HepG2 (cell line): Measurements from ENCODE around the gene MOK. TPM values are rescaled to one million over a fixed set of nuclear protein-coding genes. Genes with fewer than 3 reads are reported as not detected.

Source experiments
- AKAP8 ChIP-seq: sonication (generic); formaldehyde crosslinking; IDR thresholded peaks from 2 replicates; pipeline ENCODE4 v1.5.1; 2020; ENCODE audit warnings: mild to moderate bottlenecking, missing genetic modification reagents
- ASH2L ChIP-seq: fragments of 300-600, 200-600 bp; sonication (generic); IDR thresholded peaks from 2 replicates; pipeline ENCODE4 v1.7.0; 2017; ENCODE audit warnings: low read depth, mild to moderate bottlenecking, moderate library complexity, mixed read lengths, low read length; ENCODE audit not compliant: insufficient read length
- CCAR2 ChIP-seq: fragments of 200-400 bp; formaldehyde crosslinking; optimal IDR thresholded peaks from 2 replicates; pipeline ENCODE3; 2018; ENCODE audit warnings: low read depth, mild to moderate bottlenecking, low read length, moderate library complexity
- ETV5 ChIP-seq: IDR thresholded peaks from 2 replicates; pipeline ENCODE4 v1.6.1; 2018; ENCODE audit warnings: missing biosample characterization, missing genetic modification reagents, inconsistent platforms, borderline replicate concordance
- FOXC1 ChIP-seq: sonication (generic); formaldehyde crosslinking; IDR thresholded peaks from 2 replicates; pipeline ENCODE4 v1.8.0; 2022; ENCODE audit warnings: mild to moderate bottlenecking, missing genetic modification reagents, borderline replicate concordance
- FOXO1 ChIP-seq: sonication (generic); formaldehyde crosslinking; IDR thresholded peaks from 2 replicates; pipeline ENCODE4 v1.4.0; 2020; ENCODE audit warnings: missing genetic modification reagents
- FOXP1 ChIP-seq, 2 experiments: fragments of 450-650 bp in 1 of 2; IDR thresholded peaks; 2 replicates each; pipeline ENCODE4 v1.6.1; 2017 to 2018; ENCODE audit warnings: antibody characterized with exemption in 1 of 2
- IKZF5 ChIP-seq: IDR thresholded peaks from 2 replicates; pipeline ENCODE4 v1.6.1; 2018; ENCODE audit warnings: missing genetic modification reagents, mild to moderate bottlenecking, missing compliant biosample characterization
- IRF9 ChIP-seq: sonication (generic); formaldehyde crosslinking; IDR thresholded peaks from 2 replicates; pipeline ENCODE4 v1.8.0; 2022; ENCODE audit warnings: missing genetic modification reagents, mild to moderate bottlenecking, borderline replicate concordance
- NCOA2 ChIP-seq: sonication (generic); formaldehyde crosslinking; IDR thresholded peaks from 2 replicates; pipeline ENCODE4 v1.8.0; 2022; ENCODE audit warnings: inconsistent platforms
- NFE2L1 ChIP-seq: sonication (generic); formaldehyde crosslinking; IDR thresholded peaks from 2 replicates; pipeline ENCODE4 v1.4.0; 2020; ENCODE audit warnings: missing genetic modification reagents, mild to moderate bottlenecking, borderline replicate concordance
- NONO ChIP-seq, 2 experiments: fragments of 450-650 bp in 1 of 2; sonication (generic) in 1 of 2; formaldehyde crosslinking in 1 of 2; IDR thresholded peaks in 1 of 2; conservative IDR thresholded peaks in 1 of 2; 2 replicates each; pipeline versions ENCODE4 v1.6.1 to v1.8.0; 2017 to 2022; ENCODE audit warnings: mild to moderate bottlenecking in 1 of 2, missing genetic modification reagents in 1 of 2, moderate library complexity in 1 of 2
- PHB2 ChIP-seq: fragments of 450-650 bp; IDR thresholded peaks from 2 replicates; pipeline ENCODE4 v1.6.1; 2018; ENCODE audit not compliant: partially characterized antibody
- SNAPC2 ChIP-seq: sonication (generic); formaldehyde crosslinking; IDR thresholded peaks from 2 replicates; pipeline ENCODE4 v1.8.1; 2022; ENCODE audit warnings: mild to moderate bottlenecking, missing genetic modification reagents
- THAP11 ChIP-seq: IDR thresholded peaks from 2 replicates; pipeline ENCODE4 v1.6.1; 2016; ENCODE audit warnings: missing biosample characterization, missing genetic modification reagents
- ZFY ChIP-seq: sonication (generic); formaldehyde crosslinking; IDR thresholded peaks from 2 replicates; pipeline ENCODE4 v1.4.0; 2020; ENCODE audit warnings: missing genetic modification reagents
- ZNF121 ChIP-seq: sonication (generic); formaldehyde crosslinking; IDR thresholded peaks from 2 replicates; pipeline ENCODE4 v1.5.0; 2020; ENCODE audit warnings: mild to moderate bottlenecking, missing genetic modification reagents
- ZNF34 ChIP-seq: sonication (generic); formaldehyde crosslinking; IDR thresholded peaks from 2 replicates; pipeline ENCODE4 v1.4.0; 2020; ENCODE audit warnings: mild to moderate bottlenecking, missing genetic modification reagents, borderline replicate concordance
- ZNF354B ChIP-seq: sonication (generic); formaldehyde crosslinking; IDR thresholded peaks from 2 replicates; pipeline ENCODE4 v1.8.0; 2022; ENCODE audit warnings: mild to moderate bottlenecking, missing genetic modification reagents
- ZNF446 ChIP-seq: sonication (generic); formaldehyde crosslinking; IDR thresholded peaks from 2 replicates; pipeline ENCODE4 v1.5.0; 2020; ENCODE audit warnings: mild to moderate bottlenecking, missing genetic modification reagents
- ZNF496 ChIP-seq: sonication (generic); formaldehyde crosslinking; IDR thresholded peaks from 2 replicates; pipeline ENCODE4 v1.8.1; 2023; ENCODE audit warnings: mild to moderate bottlenecking, moderate library complexity, missing genetic modification reagents; ENCODE audit not compliant: insufficient replicate concordance
- ZNF639 ChIP-seq: conservative IDR thresholded peaks from 2 replicates; pipeline ENCODE4 v1.6.1; 2018; ENCODE audit warnings: missing genetic modification reagents
- ZNF776 ChIP-seq: sonication (generic); formaldehyde crosslinking; IDR thresholded peaks from 2 replicates; pipeline ENCODE4 v1.4.0; 2020; ENCODE audit warnings: mild to moderate bottlenecking, missing genetic modification reagents
- polyA plus RNA-seq, 8 experiments: library from polyadenylated mRNA; depleted of rRNA in 3 of 8; stranded (reverse) in 7 of 8; unstranded in 1 of 8; fragments of >200 nt; fragmentation: Illumina TruSeq in 4 of 8; extraction: Trizol in 4 of 8; gene quantifications; 2 replicates each; pipeline versions ENCODE4 v1.2.1 to v1.2.3, GENCODE V29; 2011 to 2016; ENCODE audit warnings: low read depth in 4 of 8, missing spikeins in 1 of 8, mixed read lengths in 1 of 8; ENCODE audit not compliant: insufficient read depth in 1 of 8
- total RNA-seq, 5 experiments: library from RNA; depleted of rRNA; stranded (reverse); fragments of >200 nt; fragmentation: Illumina TruSeq; extraction: Trizol; gene quantifications; 2 replicates each; pipeline ENCODE4 v1.2.3, GENCODE V29; 2016; ENCODE audit warnings: low read depth in 1 of 5
- TF ChIP-seq, protein P1 (sequence below): sonication (generic); formaldehyde crosslinking; IDR thresholded peaks from 2 replicates; pipeline ENCODE4 v1.4.0; 2020; ENCODE audit warnings: missing genetic modification reagents
- TF ChIP-seq, protein P2 (sequence below): sonication (generic); formaldehyde crosslinking; IDR thresholded peaks from 2 replicates; pipeline ENCODE4 v1.8.1; 2023; ENCODE audit warnings: missing genetic modification reagents, inconsistent platforms, borderline replicate concordance

The MOK gene
- total and polyA plus RNA-seq, 2 of the 13 experiments (the other 11 are each of a cell fraction or from before 2014, with no cell fraction given) = 15.3 to 16.9 TPM

GRCh38 chr14:102319351-102320032 lies 14.5 kb upstream of the MOK start, which contains the start of gene ZNF839 (continued):
- peak; percentile 29; the same call in 1 of the 2 replicates for TF ChIP-seq ZNF34
- 0 out of 2 replicates have a peak, but pooled peaks have one; percentile 52 for TF ChIP-seq IRF9
- no peak for TF ChIP-seq PHB2
- TF ChIP-seq ASH2L = peak; percentile 54
- TF ChIP-seq NCOA2 = no peak
- TF ChIP-seq ZNF776 (CRISPR knock-in tag) = no peak
- no peak for TF ChIP-seq CCAR2
- no peak for TF ChIP-seq ZNF496 (CRISPR knock-in tag)
- TF ChIP-seq, protein P1, sequence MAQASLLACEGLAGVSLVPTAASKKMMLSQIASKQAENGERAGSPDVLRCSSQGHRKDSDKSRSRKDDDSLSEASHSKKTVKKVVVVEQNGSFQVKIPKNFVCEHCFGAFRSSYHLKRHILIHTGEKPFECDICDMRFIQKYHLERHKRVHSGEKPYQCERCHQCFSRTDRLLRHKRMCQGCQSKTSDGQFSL (CRISPR knock-in tag) = peak; percentile 43; the same call in 1 of the 2 replicates
- peak; percentile 26; the same call in 1 of the 2 replicates for TF ChIP-seq IKZF5
- TF ChIP-seq FOXP1 (IDR thresholded peaks at IDR 0.05) = no peak
- TF ChIP-seq FOXP1 (CRISPR knock-in tag; IDR thresholded peaks at IDR 0.05) = no peak
- TF ChIP-seq ZNF446 = 0 out of 2 replicates have a peak, but pooled peaks have one; percentile 32
- no peak for TF ChIP-seq ZNF639 (CRISPR knock-in tag)
- 0 out of 2 replicates have a peak, but pooled peaks have one; percentile 23 for TF ChIP-seq ETV5 (CRISPR knock-in tag)
- TF ChIP-seq SNAPC2 (CRISPR knock-in tag) = no peak
- peak; percentile 55; the same call in 1 of the 2 replicates for TF ChIP-seq ZFY (CRISPR knock-in tag)
- peak; percentile 91 for TF ChIP-seq THAP11 (CRISPR knock-in tag)
- no peak for TF ChIP-seq NONO (IDR thresholded peaks at IDR 0.05)
- peak; percentile 35; the same call in 1 of the 2 replicates for TF ChIP-seq NONO (CRISPR knock-in tag; conservative IDR thresholded peaks at IDR 0.05)
- peak; percentile 25; the same call in 1 of the 2 replicates for TF ChIP-seq FOXO1 (CRISPR knock-in tag)
- no peak; the same call in 1 of the 2 replicates for TF ChIP-seq AKAP8 (CRISPR knock-in tag)
- TF ChIP-seq FOXC1 (CRISPR knock-in tag) = no peak
- no peak for TF ChIP-seq NFE2L1 (CRISPR knock-in tag)
- TF ChIP-seq, protein P2, sequence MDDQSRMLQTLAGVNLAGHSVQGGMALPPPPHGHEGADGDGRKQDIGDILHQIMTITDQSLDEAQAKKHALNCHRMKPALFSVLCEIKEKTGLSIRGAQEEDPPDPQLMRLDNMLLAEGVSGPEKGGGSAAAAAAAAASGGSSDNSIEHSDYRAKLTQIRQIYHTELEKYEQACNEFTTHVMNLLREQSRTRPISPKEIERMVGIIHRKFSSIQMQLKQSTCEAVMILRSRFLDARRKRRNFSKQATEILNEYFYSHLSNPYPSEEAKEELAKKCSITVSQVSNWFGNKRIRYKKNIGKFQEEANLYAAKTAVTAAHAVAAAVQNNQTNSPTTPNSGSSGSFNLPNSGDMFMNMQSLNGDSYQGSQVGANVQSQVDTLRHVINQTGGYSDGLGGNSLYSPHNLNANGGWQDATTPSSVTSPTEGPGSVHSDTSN (CRISPR knock-in tag) = no peak
- TF ChIP-seq ZNF121 (CRISPR knock-in tag) = no peak
- TF ChIP-seq ZNF354B = no peak
